ENCODE results near the gene TNPO3.

TNPO3 gene

GRCh38 chr7:129054438-129055293 lies at the start of gene TNPO3:
Gene TNPO3 (minus strand): TSS chr7:129055111. CDS start chr7:129054770, 341 bp downstream.
- TF ChIP-seq CTCF (IDR thresholded peaks at IDR 0.05; ENCODE audit: low read depth, low read length), result no peak
- peak; percentile 71 for DNase-seq (ENCODE audit: extremely low read depth, low read depth)

DNA sequence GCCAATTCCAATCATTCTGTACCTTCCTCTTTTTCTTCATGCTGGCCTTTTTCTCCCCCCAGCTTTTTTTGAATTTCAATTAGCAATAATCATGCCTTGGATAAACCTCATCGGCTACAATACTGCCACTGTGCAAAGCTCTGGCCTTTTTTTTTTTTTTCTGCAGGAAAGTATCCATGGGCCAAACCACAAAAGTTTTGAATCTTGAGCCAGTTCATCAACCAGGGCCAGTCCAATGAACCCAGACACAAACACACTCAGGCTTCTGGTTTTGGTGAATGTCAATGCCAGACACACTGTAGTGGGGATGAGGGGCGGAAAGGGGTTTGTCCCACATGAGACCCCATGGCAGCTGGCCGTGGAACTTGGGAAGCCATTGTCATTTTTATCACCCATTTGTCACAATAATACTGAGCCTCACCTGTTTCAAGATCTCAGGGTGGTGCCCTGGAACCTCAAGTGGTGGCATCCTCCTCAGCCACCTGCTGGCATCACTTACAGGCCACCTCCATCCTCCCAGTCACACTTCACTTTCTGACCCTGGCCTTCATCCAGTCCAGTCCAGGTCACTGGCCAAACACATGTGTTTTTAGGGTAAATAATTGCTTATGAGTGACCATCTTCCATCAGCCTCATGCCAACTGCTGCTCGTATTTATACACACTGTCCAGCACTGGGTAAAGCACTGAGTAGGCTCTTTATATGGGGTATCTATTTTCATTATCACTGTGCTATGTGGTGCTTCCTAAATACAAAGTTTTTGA lies 48.8 kb upstream of the TNPO3 start:
- no peak for DNase-seq (ENCODE audit: extremely low read depth, low read depth)
- TF ChIP-seq CTCF (IDR thresholded peaks at IDR 0.05; ENCODE audit: low read depth, low read length), result no peak

GRCh38 chr7:129101746-129102145 lies 46.8 kb upstream of the TNPO3 start:
- no peak for DNase-seq (ENCODE audit: extremely low read depth, low read depth)

GRCh38 chr7:129100827-129101166 lies 45.9 kb upstream of the TNPO3 start:
- no peak for TF ChIP-seq CTCF (IDR thresholded peaks at IDR 0.05; ENCODE audit: low read depth, low read length)
- no peak for DNase-seq (ENCODE audit: extremely low read depth, low read depth)

More at GRCh38 chr7:129101746-129102145, 46.8 kb upstream of the TNPO3 start:
- no peak for TF ChIP-seq CTCF (IDR thresholded peaks at IDR 0.05; ENCODE audit: low read depth, low read length)

- no peak for DNase-seq (ENCODE audit: extremely low read depth, low read depth)
- no peak for TF ChIP-seq CTCF (IDR thresholded peaks at IDR 0.05; ENCODE audit: low read depth, low read length)
Measured at GRCh38 chr7:129098409-129099084, 43.6 kb upstream of the TNPO3 start.

GRCh38 chr7:129095258-129095657 lies 40.3 kb upstream of the TNPO3 start:
- TF ChIP-seq CTCF (IDR thresholded peaks at IDR 0.05; ENCODE audit: low read depth, low read length), result no peak
- no peak for DNase-seq (ENCODE audit: extremely low read depth, low read depth)

Measured in AG09319 (cell line).